OCI-LY7 (cell line): Measurements from ENCODE around the gene PLSCR5. TPM values are rescaled to one million over a fixed set of nuclear protein-coding genes. Genes with fewer than 3 reads are reported as not detected.

Source experiments
- BruUV-seq: library from RNA; stranded (reverse); fragments of 400-500 nt; replicated peaks from 2 replicates; lab custom pipeline; 2021; lab: Mats Ljungman, UMichigan
- CTCF ChIA-PET: fragments of 300-600 bp; sonication (Branson Sonifier 250); formaldehyde crosslinking; loops from one replicate; lab custom pipeline; 2022; ENCODE audit warnings: antibody characterized with exemption; ENCODE audit not compliant: unreplicated experiment; lab: Charles Lee
- POLR2A ChIA-PET: fragments of 300-600 bp; sonication (Branson Sonifier 250); formaldehyde crosslinking; loops from one replicate; lab custom pipeline; 2022; ENCODE audit warnings: antibody characterized with exemption; lab: Charles Lee
- DNase-seq: peaks from one replicate; pipeline ENCODE4 v3.0.0-alpha.2; 2015; ENCODE audit warnings: low spot score
- H2AFZ ChIP-seq: fragments of 200-600 bp; sonication (generic), shearing (Covaris generic); 2 replicates; pipeline ENCODE4 v1.6.1; 2014; ENCODE audit warnings: mild to moderate bottlenecking, antibody characterized with exemption, low read length, moderate library complexity
- H3K27ac ChIP-seq: fragments of 200-600 bp; sonication (generic); 2 replicates; pipeline ENCODE4 v1.5.1; 2014; ENCODE audit warnings: mixed run types, low read depth, mild to moderate bottlenecking, moderate library complexity, low read length, inconsistent platforms; ENCODE audit not compliant: poor library complexity, severe bottlenecking
- H3K36me3 ChIP-seq: fragments of 200-600 bp; sonication (generic); 2 replicates; pipeline ENCODE4 v1.6.1; 2014; ENCODE audit warnings: mild to moderate bottlenecking, antibody characterized with exemption, low read length, moderate library complexity, mixed read lengths; ENCODE audit not compliant: insufficient read depth
- H3K4me1 ChIP-seq: fragments of 200-600 bp; sonication (generic); 2 replicates; pipeline ENCODE4 v1.5.1; 2014; ENCODE audit warnings: mild to moderate bottlenecking, low read length; ENCODE audit not compliant: insufficient read depth, poor library complexity, severe bottlenecking
- H3K4me2 ChIP-seq: fragments of 200-600 bp; sonication (generic); 2 replicates; pipeline ENCODE4 v1.6.1; 2014; ENCODE audit warnings: mild to moderate bottlenecking, low read length
- H3K4me3 ChIP-seq: fragments of 200-600 bp; sonication (generic); 2 replicates; pipeline ENCODE4 v1.5.1; 2014; ENCODE audit warnings: mild to moderate bottlenecking, low read depth, low read length; ENCODE audit not compliant: poor library complexity, severe bottlenecking
- H3K79me2 ChIP-seq: fragments of 200-600 bp; sonication (generic); 2 replicates; pipeline ENCODE4 v1.6.1; 2016; ENCODE audit warnings: low read depth, mild to moderate bottlenecking, low read length, moderate library complexity, mixed read lengths; ENCODE audit not compliant: insufficient read depth
- H3K9me2 ChIP-seq: fragments of 200-600 bp; sonication (generic); 2 replicates; pipeline ENCODE4 v1.6.1; 2016; ENCODE audit warnings: mild to moderate bottlenecking, low read length, mixed read lengths; ENCODE audit not compliant: insufficient read depth
- H3K9me3 ChIP-seq: fragments of 200-600 bp; sonication (generic); 2 replicates; pipeline ENCODE4 v1.6.1; 2014; ENCODE audit warnings: mild to moderate bottlenecking, mixed run types, low read length, mixed read lengths
- H4K20me1 ChIP-seq: fragments of 200-600 bp; sonication (generic); 2 replicates; pipeline ENCODE4 v1.6.1; 2014; ENCODE audit warnings: mild to moderate bottlenecking, antibody characterized with exemption, low read length, moderate library complexity, mixed read lengths; ENCODE audit not compliant: insufficient read depth
- CTCF ChIP-seq: fragments of 200-600 bp; sonication (generic); conservative IDR thresholded peaks from 2 replicates; pipeline ENCODE4 v1.5.1; 2014; ENCODE audit warnings: mild to moderate bottlenecking, antibody characterized with exemption, low read length, moderate library complexity, mixed read lengths
- EZH2phosphoT487 ChIP-seq: fragments of 200-600 bp; sonication (generic); IDR thresholded peaks from 2 replicates; pipeline ENCODE4 v1.6.1; 2018; ENCODE audit warnings: low read depth, borderline replicate concordance, mild to moderate bottlenecking, mixed run types, antibody characterized with exemption, low read length, moderate library complexity, mixed read lengths
- intact Hi-C: fragments of 100-400 bp; cut with micrococcal nuclease; formaldehyde crosslinking; loops from one replicate; pipeline ENCODE4 v1.10.0; 2022; ENCODE audit not compliant: unreplicated experiment
- total RNA-seq, 2 experiments: library from RNA; depleted of rRNA in 1 of 2; stranded (reverse); fragments of >200 nt in 1 of 2; shearing (Covaris generic) in 1 of 2; gene quantifications; 2 replicates each; pipeline ENCODE4 v1.2.3, GENCODE V29; 2014 to 2022

Gene PLSCR5
- total RNA-seq, 2 experiments from 2014 or later: not detected

GRCh38 chr3:146566138-146566537, 39.0 kb downstream of the PLSCR5 start:
- H3K36me3 ChIP-seq: no peaks in the 10 kb centered on the region

GRCh38 chr3:146561879-146562278, 43.3 kb downstream of the PLSCR5 start:
- H3K9me3 ChIP-seq: no peaks in the 10 kb centered on the region
- no peak overlapping the region for H3K4me3 ChIP-seq
- DNase-seq: no peak
- H3K4me1 ChIP-seq: no peaks in the 10 kb centered on the region
- no peak overlapping the region for H2AFZ ChIP-seq
- POLR2A ChIA-PET: no interaction called here
- H3K4me2 ChIP-seq: no peak overlapping the region
- CTCF ChIA-PET: no interaction called here
- no peak for TF ChIP-seq EZH2phosphoT487
- no peak for TF ChIP-seq CTCF
- no TSS peak for BruUV-seq
- intact Hi-C loops: no loop called here
- no peaks in the 10 kb centered on the region for H3K9me2 ChIP-seq
- no peak overlapping the region for H3K27ac ChIP-seq
- no peaks in the 10 kb centered on the region for H4K20me1 ChIP-seq
- no peaks in the 10 kb centered on the region for H3K79me2 ChIP-seq
- H3K36me3 ChIP-seq: no peaks in the 10 kb centered on the region

More at GRCh38 chr3:146566138-146566537, 39.0 kb downstream of the PLSCR5 start:
- TF ChIP-seq EZH2phosphoT487 (no peak), CTCF (no peak)
- no TSS peak for BruUV-seq
- intact Hi-C loops: no loop called here
- H3K79me2 ChIP-seq: no peaks in the 10 kb centered on the region
- H3K4me3 ChIP-seq: no peak overlapping the region
- H2AFZ ChIP-seq: no peak overlapping the region
- CTCF ChIA-PET: no interaction called here
- no peaks in the 10 kb centered on the region for H3K4me1 ChIP-seq
- H3K9me2 ChIP-seq: no peaks in the 10 kb centered on the region
- H3K4me2 ChIP-seq: no peak overlapping the region
- no peak for DNase-seq
- H3K27ac ChIP-seq: no peak overlapping the region
- POLR2A ChIA-PET: no interaction called here
- no peaks in the 10 kb centered on the region for H3K9me3 ChIP-seq
- no peaks in the 10 kb centered on the region for H4K20me1 ChIP-seq

- TF ChIP-seq EZH2phosphoT487 (no peak), CTCF (no peak)
- no peak for DNase-seq
- Histone ChIP-seq H3K79me2 (no peaks in the 10 kb centered on the region), H3K9me2 (no peaks in the 10 kb centered on the region), H3K9me3 (no peaks in the 10 kb centered on the region), H3K4me2 (no peak overlapping the region), H3K4me1 (no peaks in the 10 kb centered on the region), H2AFZ (no peak overlapping the region), H4K20me1 (no peaks in the 10 kb centered on the region), H3K27ac (no peak overlapping the region), H3K4me3 (no peak overlapping the region), H3K36me3 (no peaks in the 10 kb centered on the region)
- no TSS peak for BruUV-seq
- intact Hi-C loops: no loop called here
- ChIA-PET POLR2A (no interaction called here), CTCF (no interaction called here)
These were observed 43.7 kb downstream of the PLSCR5 start for GRCh38 chr3:146561463-146561862.
